WTC11 (cell line): Measurements from ENCODE around the gene ADARB2.

Source experiments
- ATF2 ChIP-seq: sonication (generic); formaldehyde crosslinking; IDR thresholded peaks from 2 replicates; pipeline ENCODE4 v1.8.1; 2022; ENCODE audit warnings: low read depth, missing genetic modification reagents, borderline replicate concordance
- CREB1 ChIP-seq: sonication (generic); formaldehyde crosslinking; IDR thresholded peaks from 2 replicates; pipeline ENCODE4 v1.8.0; 2023; ENCODE audit warnings: mild to moderate bottlenecking, missing genetic modification reagents
- CREM ChIP-seq: sonication (generic); formaldehyde crosslinking; IDR thresholded peaks from 2 replicates; pipeline ENCODE4 v1.8.1; 2022; ENCODE audit warnings: mild to moderate bottlenecking, missing genetic modification reagents, moderate library complexity
- E2F1 ChIP-seq: sonication (generic); formaldehyde crosslinking; IDR thresholded peaks from 2 replicates; pipeline ENCODE4 v1.8.0; 2022; ENCODE audit warnings: mild to moderate bottlenecking, missing genetic modification reagents
- ELF4 ChIP-seq: sonication (generic); formaldehyde crosslinking; IDR thresholded peaks from 2 replicates; pipeline ENCODE4 v1.8.1; 2022; ENCODE audit warnings: low read depth, mild to moderate bottlenecking, moderate library complexity, missing genetic modification reagents
- FOXP4 ChIP-seq: sonication (generic); formaldehyde crosslinking; IDR thresholded peaks from 2 replicates; pipeline ENCODE4 v1.8.0; 2022; ENCODE audit warnings: mild to moderate bottlenecking, missing genetic modification reagents
- IRF2 ChIP-seq: sonication (generic); formaldehyde crosslinking; IDR thresholded peaks from 2 replicates; pipeline ENCODE4 v1.8.0; 2022; ENCODE audit warnings: low read depth, missing genetic modification reagents, borderline replicate concordance
- JUN ChIP-seq: sonication (generic); formaldehyde crosslinking; IDR thresholded peaks from 2 replicates; pipeline ENCODE4 v1.8.0; 2023; ENCODE audit warnings: mild to moderate bottlenecking, missing genetic modification reagents
- RELA ChIP-seq: sonication (generic); formaldehyde crosslinking; IDR thresholded peaks from 2 replicates; pipeline ENCODE4 v1.8.1; 2022; ENCODE audit warnings: missing genetic modification reagents, mild to moderate bottlenecking, borderline replicate concordance
- TCF7 ChIP-seq: sonication (generic); formaldehyde crosslinking; IDR thresholded peaks from 2 replicates; pipeline ENCODE4 v1.8.0; 2022; ENCODE audit warnings: mild to moderate bottlenecking, low read depth, missing genetic modification reagents, moderate library complexity
- USF2 ChIP-seq: sonication (generic); formaldehyde crosslinking; IDR thresholded peaks from 2 replicates; pipeline ENCODE4 v1.8.1; 2023; ENCODE audit warnings: mild to moderate bottlenecking, missing genetic modification reagents, moderate library complexity
- TF ChIP-seq, protein P1 (sequence below): fragments of 200-600 bp; IDR thresholded peaks from 2 replicates; pipeline ENCODE4 v1.8.0; 2022; ENCODE audit warnings: antibody characterized with exemption
- TF ChIP-seq, protein P2 (sequence below): fragments of 250-450 bp; sonication (Bioruptor Pico); IDR thresholded peaks from 2 replicates; pipeline ENCODE4 v1.9.0; 2021; ENCODE audit warnings: moderate library complexity, mild to moderate bottlenecking, inconsistent platforms, borderline replicate concordance
- TF ChIP-seq, protein P3 (sequence below): sonication (generic); formaldehyde crosslinking; IDR thresholded peaks from 2 replicates; pipeline ENCODE4 v1.8.1; 2022; ENCODE audit warnings: missing genetic modification reagents, borderline replicate concordance

GRCh38 chr10:1654811-1655356 is 82.4 kb downstream of the ADARB2 start:
- TF ChIP-seq TCF7 (CRISPR knock-in tag) (no peak), CREM (CRISPR knock-in tag) (no peak), USF2 (CRISPR knock-in tag) (no peak), ATF2 (CRISPR knock-in tag) (no peak), JUN (no peak), RELA (CRISPR knock-in tag) (no peak), IRF2 (CRISPR knock-in tag) (no peak), ELF4 (CRISPR knock-in tag) (no peak), E2F1 (CRISPR knock-in tag) (no peak), FOXP4 (CRISPR knock-in tag) (no peak), CREB1 (CRISPR knock-in tag) (no peak)
- TF ChIP-seq, protein P1, sequence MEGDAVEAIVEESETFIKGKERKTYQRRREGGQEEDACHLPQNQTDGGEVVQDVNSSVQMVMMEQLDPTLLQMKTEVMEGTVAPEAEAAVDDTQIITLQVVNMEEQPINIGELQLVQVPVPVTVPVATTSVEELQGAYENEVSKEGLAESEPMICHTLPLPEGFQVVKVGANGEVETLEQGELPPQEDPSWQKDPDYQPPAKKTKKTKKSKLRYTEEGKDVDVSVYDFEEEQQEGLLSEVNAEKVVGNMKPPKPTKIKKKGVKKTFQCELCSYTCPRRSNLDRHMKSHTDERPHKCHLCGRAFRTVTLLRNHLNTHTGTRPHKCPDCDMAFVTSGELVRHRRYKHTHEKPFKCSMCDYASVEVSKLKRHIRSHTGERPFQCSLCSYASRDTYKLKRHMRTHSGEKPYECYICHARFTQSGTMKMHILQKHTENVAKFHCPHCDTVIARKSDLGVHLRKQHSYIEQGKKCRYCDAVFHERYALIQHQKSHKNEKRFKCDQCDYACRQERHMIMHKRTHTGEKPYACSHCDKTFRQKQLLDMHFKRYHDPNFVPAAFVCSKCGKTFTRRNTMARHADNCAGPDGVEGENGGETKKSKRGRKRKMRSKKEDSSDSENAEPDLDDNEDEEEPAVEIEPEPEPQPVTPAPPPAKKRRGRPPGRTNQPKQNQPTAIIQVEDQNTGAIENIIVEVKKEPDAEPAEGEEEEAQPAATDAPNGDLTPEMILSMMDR = no peak
- TF ChIP-seq, protein P2, sequence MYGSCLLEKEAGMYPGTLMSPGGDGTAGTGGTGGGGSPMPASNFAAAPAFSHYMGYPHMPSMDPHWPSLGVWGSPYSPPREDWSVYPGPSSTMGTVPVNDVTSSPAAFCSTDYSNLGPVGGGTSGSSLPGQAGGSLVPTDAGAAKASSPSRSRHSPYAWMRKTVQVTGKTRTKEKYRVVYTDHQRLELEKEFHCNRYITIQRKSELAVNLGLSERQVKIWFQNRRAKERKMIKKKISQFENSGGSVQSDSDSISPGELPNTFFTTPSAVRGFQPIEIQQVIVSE (CRISPR knock-in tag) = no peak
- TF ChIP-seq, protein P3, sequence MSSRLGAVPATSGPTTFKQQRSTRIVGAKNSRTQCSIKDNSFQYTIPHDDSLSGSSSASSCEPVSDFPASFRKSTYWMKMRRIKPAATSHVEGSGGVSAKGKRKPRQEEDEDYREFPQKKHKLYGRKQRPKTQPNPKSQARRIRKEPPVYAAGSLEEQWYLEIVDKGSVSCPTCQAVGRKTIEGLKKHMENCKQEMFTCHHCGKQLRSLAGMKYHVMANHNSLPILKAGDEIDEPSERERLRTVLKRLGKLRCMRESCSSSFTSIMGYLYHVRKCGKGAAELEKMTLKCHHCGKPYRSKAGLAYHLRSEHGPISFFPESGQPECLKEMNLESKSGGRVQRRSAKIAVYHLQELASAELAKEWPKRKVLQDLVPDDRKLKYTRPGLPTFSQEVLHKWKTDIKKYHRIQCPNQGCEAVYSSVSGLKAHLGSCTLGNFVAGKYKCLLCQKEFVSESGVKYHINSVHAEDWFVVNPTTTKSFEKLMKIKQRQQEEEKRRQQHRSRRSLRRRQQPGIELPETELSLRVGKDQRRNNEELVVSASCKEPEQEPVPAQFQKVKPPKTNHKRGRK (CRISPR knock-in tag) = no peak
